HG03521 (cell line): ENCODE results near the gene NPIPA8.
"Not testable (repeated sequence)": the region's sequence is repeated elsewhere in the genome, so short reads cannot be mapped to it uniquely, and the experiment has no call there.

Source experiments
- ATAC-seq: cut with Tn5 transposase; IDR thresholded peaks from one replicate; pipeline ENCODE4 v1.9.1; 2021; ENCODE audit warnings: mild to moderate bottlenecking, moderate library complexity; ENCODE audit not compliant: unreplicated experiment

Gene NPIPA8

DNA sequence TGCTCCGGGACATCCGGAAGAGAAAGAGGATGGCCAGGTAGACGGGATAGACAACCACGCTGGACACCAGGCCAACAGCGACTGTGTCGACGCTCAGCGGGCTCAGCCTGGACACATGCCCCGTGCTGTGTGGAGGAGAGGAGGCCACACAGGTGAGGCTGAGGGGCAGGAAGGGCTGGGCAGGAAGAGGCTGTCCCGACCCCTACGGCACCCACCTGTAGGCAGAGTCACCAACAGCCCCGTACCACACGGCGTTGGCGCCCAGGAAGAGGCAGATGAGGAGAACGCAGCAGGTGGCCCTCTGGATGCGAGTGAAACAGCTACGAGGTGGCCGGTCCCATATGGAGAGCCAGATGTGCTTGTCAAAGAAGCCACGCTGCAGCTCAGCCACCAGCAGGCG, at the start of gene NPIPA8:
TSS of gene NPIPA8 (minus strand) at position 101 of the 400 bp plus-strand sequence. CDS start 4,074 bp downstream, outside the sequence.
- not testable (repeated sequence) for ATAC-seq

DNA sequence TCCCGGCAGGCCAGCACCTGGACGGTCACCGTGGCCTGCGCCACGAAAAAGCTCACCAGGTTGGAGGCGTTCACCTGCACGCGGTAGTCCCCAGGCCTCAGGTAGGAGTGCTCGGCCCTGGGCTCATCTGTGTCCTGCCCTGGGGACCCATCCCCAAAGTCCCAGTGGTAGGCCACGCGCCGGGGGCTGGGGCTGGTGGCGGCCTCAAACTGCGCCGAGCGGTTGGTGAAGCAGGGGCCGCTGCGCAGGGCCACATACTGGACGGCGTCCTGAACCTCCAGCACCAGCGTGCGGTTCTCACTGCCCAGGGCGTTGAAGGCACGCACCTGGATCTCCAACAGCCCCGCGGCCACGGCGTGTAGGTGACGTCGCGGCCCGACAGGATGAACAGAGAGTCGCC, 48.7 kb upstream of the NPIPA8 start:
- ATAC-seq: not testable (repeated sequence)

DNA sequence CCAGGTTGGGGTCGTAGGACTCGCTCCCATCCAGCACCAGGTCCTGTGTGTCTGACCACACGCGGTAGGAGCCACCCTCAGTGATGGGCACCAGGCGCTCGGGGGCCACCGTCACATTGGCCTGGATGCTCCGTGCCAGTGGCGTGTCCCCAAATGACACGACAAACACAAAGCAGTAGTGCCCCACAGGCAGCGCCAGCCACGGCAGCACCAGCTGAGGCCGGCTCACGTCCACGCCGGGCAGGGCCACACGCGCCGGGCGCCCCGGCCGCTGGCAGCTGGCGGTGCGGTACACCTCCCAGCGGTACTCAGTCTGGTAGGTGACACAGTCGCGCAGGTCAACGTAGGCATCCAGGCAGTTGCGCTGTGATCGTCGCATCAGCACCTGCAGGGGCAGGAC, 48.3 kb upstream of the NPIPA8 start:
- not testable (repeated sequence) for ATAC-seq

DNA sequence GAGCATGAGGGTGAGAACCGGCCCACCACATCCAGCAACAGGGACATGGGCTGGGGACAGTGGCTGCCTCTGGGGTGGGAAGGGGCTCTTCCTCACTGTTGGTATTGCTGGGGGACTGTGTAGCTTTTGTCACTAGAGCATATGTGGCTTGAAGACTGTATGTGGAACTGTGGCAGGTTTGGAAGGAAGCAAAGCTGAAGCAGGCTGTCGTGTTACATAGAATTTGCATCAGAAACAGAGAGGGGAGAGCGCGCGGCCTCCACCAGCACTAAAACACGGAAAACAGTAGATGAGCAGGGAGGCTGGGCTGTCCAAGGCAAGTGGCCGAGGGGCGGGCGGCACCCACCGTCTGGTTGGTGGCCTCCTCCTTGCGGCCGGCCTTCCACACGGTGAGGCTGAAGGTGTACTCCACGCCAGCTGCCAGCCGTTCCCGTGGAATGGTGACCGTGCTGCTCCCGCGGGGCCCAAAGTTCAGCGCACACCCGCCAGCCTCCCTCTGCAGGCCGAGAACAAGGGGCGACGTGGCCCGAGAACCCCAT, 47.6 kb upstream of the NPIPA8 start:
- not testable (repeated sequence) for ATAC-seq

DNA sequence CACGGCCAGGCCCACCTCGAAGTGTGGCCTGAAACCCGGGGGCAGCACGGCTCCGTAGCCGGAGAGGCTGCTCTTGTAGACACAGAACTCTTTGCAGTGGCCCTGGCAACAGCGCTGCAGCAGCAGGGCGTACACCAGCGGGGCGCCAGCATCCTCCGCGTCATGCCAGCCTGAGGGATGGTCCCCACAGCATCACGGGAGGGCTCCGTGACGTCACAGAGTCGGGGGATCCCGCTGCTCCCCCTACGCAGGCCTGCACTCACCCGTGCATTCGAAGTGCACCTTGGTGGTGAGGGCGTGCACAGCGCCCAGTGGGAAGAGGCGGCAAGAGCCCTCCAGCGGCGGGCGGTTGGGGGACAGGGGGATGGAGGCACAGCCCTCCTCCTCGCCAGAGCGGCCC, 46.2 kb upstream of the NPIPA8 start:
- ATAC-seq: not testable (repeated sequence)

DNA sequence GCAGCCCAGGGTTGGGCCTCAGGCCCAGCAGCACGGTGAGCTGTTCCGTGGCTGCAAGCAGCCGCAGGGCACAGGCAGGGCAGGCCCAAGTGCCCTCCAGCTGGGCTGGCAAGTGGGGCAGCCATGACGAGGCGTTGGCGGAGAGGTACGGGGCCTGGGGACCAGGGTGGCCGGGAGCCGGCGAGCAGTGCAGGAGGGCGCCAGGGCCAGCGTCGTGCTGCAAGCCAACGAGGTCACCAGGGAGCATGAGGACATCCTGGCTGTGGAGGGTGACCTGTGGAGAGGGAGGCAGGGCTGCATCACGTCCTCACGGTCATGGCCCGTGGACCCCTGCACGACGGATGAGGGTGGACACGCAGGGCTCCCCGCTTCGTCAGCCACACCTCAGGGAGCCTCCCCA, 11.2 kb upstream of the NPIPA8 start:
- ATAC-seq: not testable (repeated sequence)

DNA sequence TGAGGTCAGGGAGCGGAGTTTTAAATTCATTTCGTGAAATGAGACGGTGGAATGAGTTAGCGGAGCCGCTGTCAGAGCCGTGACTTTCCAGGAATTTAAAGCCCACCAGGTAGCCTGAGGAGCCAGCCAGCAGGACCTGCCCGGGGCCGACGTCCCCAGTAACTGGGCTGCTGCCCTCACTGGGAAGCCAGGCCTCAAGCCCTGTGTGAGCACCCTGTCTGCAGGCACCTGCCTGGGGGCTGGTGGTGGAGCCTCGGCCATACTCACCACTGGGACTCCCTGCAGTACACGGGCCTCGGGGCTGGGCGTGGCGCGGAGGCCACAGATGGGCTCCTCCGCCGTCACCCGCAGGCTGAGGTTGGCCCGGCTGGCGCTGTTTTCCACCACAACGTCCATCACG, 10.5 kb upstream of the NPIPA8 start:
- ATAC-seq: not testable (repeated sequence)

DNA sequence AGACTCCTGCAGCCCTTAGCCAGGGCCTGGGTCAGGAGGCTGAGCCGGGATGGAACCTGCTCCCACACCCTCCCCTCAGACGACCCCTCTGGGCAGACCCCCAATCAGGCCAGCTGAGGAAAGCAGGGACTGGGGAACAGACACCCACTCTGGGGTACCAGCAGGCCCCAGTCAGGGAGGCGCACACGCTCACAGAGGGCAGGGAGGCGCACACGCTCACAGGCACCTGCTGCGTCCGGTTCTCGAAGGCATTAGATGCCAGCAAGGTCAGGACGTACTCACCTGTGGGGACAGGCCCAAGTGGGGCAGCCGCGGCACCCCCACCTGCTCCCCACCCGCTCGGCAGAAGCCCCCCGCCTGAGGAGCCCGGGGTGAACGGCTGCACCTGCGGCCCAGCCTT, 8.1 kb upstream of the NPIPA8 start:
- ATAC-seq: not testable (repeated sequence)

DNA sequence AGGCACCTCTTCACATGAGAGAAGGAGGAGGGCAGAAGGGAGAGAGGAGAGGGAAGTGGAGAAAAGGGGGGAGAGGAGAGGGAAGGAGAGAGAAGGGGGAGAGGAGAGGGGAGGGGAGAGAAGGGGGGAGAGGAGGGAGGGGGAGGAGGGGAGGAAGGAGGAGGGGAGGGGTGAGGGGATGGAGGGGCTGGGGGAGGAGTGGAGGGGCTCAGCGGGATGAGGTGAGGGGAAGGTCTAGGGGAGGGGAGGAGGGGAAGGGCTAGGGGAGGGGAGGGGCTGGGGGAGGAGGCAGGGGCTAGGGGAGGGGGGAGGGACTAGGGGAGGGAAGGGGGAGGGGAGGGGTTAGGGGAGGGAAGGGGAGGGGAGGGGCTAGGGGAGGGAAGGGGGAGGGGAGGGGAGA, 5.5 kb upstream of the NPIPA8 start:
- ATAC-seq: not testable (repeated sequence)

DNA sequence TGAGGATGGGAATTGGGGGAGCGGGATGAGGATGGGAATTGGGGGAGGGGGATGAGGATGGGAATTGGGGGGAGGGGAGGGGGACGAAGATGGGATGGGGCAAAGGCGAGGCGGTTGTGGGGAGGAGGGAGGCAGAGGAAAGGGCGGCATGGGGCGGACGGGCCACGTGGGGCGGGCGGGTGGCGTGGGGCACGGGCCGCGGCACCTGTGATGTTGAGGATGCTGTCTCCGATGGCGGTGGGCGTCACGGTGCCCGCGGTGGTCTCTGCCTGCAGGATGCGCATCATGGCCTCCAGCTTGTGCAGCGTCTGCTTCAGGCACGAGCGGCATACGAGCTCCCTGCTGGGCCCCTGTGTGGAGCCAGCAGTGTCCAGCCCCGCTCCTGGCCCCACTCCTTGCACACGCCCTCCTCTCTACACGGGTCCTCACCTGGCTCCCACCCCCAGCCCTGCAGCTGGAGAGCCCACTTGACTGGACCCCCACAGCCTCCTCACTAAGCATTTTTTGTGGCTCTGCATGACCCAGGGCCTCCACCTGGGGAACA, 5.0 kb upstream of the NPIPA8 start:
- ATAC-seq: not testable (repeated sequence)

DNA sequence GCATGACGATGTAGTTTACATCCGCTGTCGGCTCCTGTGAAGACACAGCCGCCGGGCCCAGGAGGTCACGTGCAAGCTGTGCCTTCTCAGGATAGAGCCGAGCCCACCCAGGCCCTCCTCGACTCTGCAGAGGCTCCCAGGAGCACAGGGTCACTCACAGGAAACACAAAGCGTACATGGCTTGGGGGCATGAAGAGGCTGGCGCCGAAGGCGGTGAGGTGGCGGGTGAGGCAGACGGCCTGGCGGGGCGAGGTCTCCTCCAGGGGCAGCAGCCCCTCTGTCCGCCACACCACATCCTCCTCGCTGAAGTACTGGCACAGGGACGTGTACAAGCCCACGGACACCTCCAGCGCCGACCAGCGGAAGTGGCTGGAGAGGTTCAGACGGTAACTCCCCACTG, 2.7 kb upstream of the NPIPA8 start:
- not testable (repeated sequence) for ATAC-seq

DNA sequence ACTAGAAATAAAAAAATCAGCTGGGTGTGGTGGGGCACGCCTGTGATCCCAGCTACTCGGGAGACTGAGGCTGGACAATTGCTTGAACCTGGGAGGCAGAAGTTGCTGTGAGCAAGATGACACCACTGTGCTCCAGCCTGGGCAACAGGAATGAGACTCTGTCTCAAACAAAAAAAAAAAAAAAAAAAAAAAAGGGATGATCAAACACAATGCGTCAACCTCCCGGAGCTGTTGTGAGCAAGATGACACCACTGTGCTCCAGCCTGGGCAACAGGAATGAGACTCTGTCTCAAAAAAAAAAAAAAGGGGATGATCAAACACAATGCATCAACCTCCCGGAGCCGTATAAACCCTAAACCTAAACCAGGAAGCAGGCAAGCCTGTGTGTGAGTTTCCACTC, 24.7 kb downstream of the NPIPA8 start:
- ATAC-seq: not testable (repeated sequence)

DNA sequence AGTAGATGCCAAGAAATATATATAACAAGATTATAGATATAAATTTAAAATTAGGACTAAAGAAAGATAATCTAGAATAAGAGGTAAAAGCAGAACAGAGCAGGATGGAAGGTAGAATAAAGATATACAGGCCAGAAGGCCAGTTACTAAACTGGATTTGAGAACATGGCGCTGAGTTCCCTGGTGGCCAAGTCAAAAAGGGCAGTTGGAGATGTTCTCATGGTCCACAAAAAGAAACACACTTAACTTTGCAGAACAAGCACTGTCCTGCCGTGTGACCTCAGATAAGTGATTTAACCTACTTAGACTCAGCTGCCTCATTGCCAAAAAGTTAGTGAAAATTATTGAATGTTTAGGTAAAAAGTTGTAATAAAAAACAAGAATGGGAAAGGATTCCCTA, 27.4 kb downstream of the NPIPA8 start:
- not testable (repeated sequence) for ATAC-seq

DNA sequence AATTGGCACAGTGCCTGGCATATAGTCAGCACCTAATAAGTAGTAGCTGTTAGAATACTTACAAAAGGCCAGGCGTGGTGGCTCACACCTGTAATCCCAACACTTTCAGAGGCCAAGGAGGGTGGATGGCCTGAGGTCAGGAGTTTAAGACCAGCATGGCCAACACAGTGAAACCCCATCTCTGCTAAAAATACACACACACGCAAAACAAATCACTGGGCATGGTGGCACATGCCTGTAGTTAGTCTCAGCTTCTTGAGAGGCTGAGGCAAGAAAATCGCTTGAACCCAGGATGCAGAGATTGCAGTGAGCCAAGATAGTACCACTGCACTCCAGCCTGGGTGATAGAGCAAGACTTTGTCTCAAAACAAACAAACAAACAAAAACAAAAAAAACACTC, 29.3 kb downstream of the NPIPA8 start:
- ATAC-seq: not testable (repeated sequence)

DNA sequence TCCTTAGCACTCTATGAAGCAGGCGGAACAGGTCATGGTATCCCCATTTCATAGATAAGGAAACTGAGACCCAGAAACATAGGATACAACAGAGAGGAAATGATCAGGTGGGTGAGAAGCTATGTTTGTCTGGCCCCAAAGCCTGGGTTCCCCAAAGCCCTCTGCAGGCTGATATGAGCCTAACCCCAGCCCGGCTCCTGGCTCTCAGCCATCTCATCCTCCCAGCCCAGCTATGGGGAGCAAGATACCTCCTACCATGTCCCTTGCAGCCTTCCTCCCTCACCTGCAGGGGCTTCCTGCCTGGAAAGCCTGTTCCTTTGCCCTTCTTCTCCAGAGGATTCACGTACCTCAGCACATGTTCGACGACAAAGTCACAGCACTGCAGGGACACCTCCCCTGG, 30.5 kb downstream of the NPIPA8 start:
- not testable (repeated sequence) for ATAC-seq

DNA sequence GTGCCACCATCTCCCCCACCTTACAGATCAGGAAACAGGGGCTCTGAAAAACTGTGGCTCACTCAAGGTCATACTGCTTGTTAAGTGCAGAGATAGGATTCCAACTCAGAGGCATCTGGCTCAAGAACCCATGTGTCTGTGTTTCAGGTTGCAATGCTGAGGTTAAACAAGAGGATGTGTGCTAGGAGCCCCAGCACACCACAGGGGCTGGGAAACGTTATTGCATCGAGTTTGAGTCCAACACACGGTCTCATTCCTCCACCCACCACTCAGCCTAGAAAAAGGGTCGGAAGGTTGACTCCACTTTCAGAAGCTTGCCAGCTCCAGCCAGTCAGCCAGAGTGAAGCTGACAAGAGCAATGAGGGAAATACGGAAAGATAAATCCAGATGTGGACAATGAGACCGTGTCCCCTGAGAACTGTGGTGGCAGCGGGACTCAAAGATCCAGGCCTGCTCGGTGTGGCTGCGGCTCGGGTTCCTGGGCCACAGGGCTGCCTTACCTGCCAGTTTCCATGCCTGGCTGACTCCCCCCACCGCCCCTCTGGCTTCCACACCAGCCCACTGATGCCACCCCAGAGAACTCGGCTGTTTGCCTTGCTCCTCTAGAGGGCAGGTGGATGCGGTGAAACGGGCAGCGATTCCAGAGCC, 33.4 kb downstream of the NPIPA8 start:
- ATAC-seq: not testable (repeated sequence)

DNA sequence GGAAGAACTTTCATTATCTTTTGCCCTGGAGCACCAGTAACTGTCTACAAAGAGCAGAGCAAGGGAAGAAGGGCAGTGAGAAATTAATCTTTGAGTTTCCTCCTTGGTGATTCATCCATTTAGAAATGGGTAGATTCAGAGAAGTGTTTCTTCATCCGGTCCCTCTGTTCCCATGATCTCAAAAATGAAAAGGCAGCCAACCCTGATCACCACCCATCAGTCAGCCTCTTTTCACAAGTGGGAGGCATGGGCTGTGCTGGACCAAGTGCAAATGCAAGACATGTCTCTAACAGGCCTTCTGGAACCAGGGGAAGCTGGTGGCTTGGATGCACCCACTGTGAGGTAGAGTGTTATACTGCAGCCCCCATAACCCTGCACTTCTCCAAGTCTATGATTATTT, 38.8 kb downstream of the NPIPA8 start:
- not testable (repeated sequence) for ATAC-seq

DNA sequence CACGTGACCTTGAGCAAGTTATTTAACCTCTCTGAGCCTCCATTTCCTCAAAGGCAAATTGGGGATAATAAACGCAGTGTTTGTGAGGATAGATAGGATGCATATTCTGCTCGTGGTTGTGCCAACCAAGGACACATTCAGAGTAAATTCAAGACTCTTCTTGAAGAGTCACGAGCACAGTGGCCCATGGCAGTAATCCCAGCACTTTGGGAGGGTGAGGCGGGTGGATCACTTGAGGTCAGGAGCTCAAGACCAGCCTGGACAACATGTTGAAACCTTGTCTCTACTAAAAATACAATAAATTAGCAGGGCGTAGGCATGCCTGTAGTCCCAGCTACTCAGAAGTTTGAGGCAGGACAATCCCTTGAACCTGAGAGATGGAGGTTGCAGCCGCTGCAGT, 39.6 kb downstream of the NPIPA8 start:
- ATAC-seq: not testable (repeated sequence)

DNA sequence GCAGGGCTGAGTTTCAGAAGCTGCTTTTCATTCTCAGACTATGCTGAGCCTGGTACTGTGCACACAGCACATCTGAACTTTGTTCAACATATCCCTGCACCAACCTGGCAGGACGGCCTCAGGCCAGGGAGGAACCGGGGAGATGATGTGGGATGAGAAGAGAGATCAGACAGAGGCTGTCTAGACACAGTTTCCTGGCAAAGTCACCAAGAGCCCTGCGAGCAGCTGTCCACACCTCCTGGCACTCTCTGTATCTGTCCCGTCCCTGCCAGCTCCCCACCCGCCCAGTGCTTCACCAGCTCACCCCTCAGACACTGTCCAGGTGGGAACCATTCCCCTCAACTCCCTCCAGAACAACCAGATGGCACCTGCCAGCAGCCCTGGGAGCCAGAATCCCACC, 42.2 kb downstream of the NPIPA8 start:
- not testable (repeated sequence) for ATAC-seq

DNA sequence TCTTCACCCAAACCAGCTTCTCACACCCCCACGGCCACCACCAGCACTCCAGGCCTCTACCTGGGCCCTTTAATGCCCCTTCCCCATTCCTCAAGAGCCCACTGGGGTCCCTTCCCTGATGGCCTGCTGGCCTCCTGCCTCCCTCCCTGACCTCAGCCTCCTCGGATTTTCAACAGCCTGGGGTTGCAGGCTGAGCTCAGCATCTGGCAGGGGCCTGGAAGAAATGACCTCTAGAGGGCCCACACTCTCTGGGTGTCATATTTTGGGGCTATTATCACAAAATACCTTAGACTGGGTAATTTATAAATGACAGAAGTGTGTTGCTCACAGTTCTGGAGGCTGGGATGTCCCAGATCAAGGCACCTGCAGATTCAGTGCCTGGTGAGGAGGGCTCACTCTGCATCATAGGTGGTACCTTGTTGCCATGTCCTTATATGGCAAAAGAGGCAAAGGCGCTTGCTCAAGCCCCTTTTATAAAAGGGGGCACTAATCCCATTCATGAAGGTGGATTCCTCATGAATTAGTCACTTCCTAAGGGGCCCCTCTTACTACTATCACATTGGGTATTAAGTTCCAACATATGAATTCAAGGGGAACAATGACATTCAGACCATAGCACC, 43.1 kb downstream of the NPIPA8 start:
- not testable (repeated sequence) for ATAC-seq

DNA sequence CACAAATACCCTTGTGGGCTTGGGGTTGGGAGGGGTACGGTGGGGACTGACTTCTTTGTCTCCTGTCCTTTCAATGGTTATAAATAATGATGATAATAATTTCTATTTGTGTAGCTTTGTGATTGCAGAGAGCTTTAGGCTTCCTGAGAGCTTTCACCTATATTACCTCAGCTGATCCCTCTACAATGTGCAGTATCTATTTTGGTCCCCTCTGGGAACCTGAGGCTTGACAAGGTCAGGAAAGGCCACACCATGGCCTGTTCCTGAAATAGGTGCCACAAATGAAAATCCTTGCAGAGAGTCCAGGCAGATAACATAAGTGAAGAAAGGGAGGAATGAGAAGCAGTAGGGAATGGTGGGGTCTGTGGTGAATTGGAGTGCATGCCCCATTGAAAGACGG, 45.6 kb downstream of the NPIPA8 start:
- not testable (repeated sequence) for ATAC-seq

DNA sequence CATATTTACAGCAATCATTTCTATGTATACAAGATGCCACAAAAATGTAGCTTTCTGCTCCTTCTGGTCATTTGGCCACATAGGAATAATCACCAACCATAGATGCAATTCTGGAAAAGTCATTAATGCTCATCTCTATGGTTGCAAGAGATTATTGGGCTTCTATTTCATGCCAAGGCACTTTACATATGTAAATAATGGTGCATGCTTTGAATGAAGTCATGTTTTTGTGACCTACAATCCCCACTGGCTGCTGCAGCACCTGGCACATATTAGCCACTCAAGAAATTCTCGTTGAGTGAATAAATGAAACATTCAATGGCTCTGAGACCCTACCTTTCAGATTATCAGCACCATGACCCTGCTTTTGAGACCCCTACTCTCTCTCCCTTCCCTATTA, 50.2 kb downstream of the NPIPA8 start:
- ATAC-seq: not testable (repeated sequence)
